Occipital lobe (tissue), 2 donors: ENCODE data around the gene PDZD2. TPM values are rescaled to one million over a fixed set of nuclear protein-coding genes. Genes with fewer than 3 reads are reported as not detected.

Source experiments
- DNase-seq: peaks from one replicate; lab custom pipeline; 2025; lab: John Stamatoyannopoulos, UW
- total RNA-seq: library from RNA; depleted of rRNA; stranded (reverse); fragments of >200 nt; gene quantifications from one replicate; pipeline ENCODE4 v1.2.3, GENCODE V29; 2014

PDZD2 gene
- total RNA-seq, 1 donor from 2014 or later, result 22.0 TPM

GRCh38 chr5:32127711-32128110, 488.8 kb downstream of the PDZD2 start:
- no peak for DNase-seq

GRCh38 chr5:32129074-32129598, 490.2 kb downstream of the PDZD2 start:
- no peak for DNase-seq

GRCh38 chr5:32130865-32131264, 491.9 kb downstream of the PDZD2 start:
- no peak for DNase-seq

- no peak for DNase-seq
Measured at GRCh38 chr5:32131604-32132003, 492.7 kb downstream of the PDZD2 start.

GRCh38 chr5:32132757-32133156, 493.8 kb downstream of the PDZD2 start:
- no peak for DNase-seq

- DNase-seq, result no peak
Measured at GRCh38 chr5:32135086-32135485, 496.2 kb downstream of the PDZD2 start.

GRCh38 chr5:32136342-32136741, 497.4 kb downstream of the PDZD2 start:
- no peak for DNase-seq

GRCh38 chr5:32138839-32139493, 500.0 kb downstream of the PDZD2 start:
- peak; percentile 24 for DNase-seq

- no peak for DNase-seq
Measured at GRCh38 chr5:32143617-32144377, 504.9 kb downstream of the PDZD2 start.

GRCh38 chr5:32144378-32145207, 505.7 kb downstream of the PDZD2 start:
- DNase-seq, result no peak

- DNase-seq, result no peak
Measured at GRCh38 chr5:32145378-32145777, 506.4 kb downstream of the PDZD2 start.

GRCh38 chr5:32147236-32147635, 508.3 kb downstream of the PDZD2 start:
- DNase-seq, result no peak

- DNase-seq, result no peak
Measured at GRCh38 chr5:32147959-32148358, 509.0 kb downstream of the PDZD2 start.

GRCh38 chr5:32150366-32150765, 511.4 kb downstream of the PDZD2 start:
- DNase-seq, result no peak

GRCh38 chr5:32151198-32151597, 512.3 kb downstream of the PDZD2 start:
- DNase-seq, result no peak

- no peak for DNase-seq
Measured at GRCh38 chr5:32153723-32154122, 514.8 kb downstream of the PDZD2 start.

GRCh38 chr5:32155211-32155610, 516.3 kb downstream of the PDZD2 start:
- DNase-seq, result no peak

- no peak for DNase-seq
Measured at GRCh38 chr5:32156635-32157034, 517.7 kb downstream of the PDZD2 start.

GRCh38 chr5:32157078-32157477, 518.1 kb downstream of the PDZD2 start:
- no peak for DNase-seq

- no peak for DNase-seq
Measured at GRCh38 chr5:32158679-32158975, 519.7 kb downstream of the PDZD2 start.

- DNase-seq, result no peak
Measured at GRCh38 chr5:32159328-32160072, 520.6 kb downstream of the PDZD2 start.
